KMS-11 (cell line): ENCODE measurements around the gene ABCB1.

Experiments used
- H2AFZ ChIP-seq: fragments of 200-600 bp; sonication (generic); 2 replicates; pipeline ENCODE4 v1.6.1; 2016; ENCODE audit warnings: antibody characterized with exemption, mixed run types, low read depth
- H3K27ac ChIP-seq: fragments of 200-600 bp; sonication (generic); 2 replicates; pipeline ENCODE4 v1.6.1; 2016; ENCODE audit warnings: mild to moderate bottlenecking, mixed run types
- H3K27me3 ChIP-seq: fragments of 200-600 bp; sonication (generic); 2 replicates; pipeline ENCODE4 v1.6.1; 2017; ENCODE audit warnings: mild to moderate bottlenecking, low read depth, mixed run types, moderate library complexity; ENCODE audit not compliant: insufficient read depth
- H3K36me3 ChIP-seq: fragments of 200-600 bp; sonication (generic); 2 replicates; pipeline ENCODE4 v1.6.1; 2017; ENCODE audit warnings: mild to moderate bottlenecking, mixed run types; ENCODE audit not compliant: insufficient read depth
- H3K4me1 ChIP-seq: fragments of 200-600 bp; sonication (generic); 2 replicates; pipeline ENCODE4 v1.6.1; 2016; ENCODE audit warnings: mild to moderate bottlenecking, low read depth, mixed run types; ENCODE audit not compliant: poor library complexity, severe bottlenecking
- H3K4me2 ChIP-seq: fragments of 200-600 bp; sonication (generic); 2 replicates; pipeline ENCODE4 v1.7.0; 2016; ENCODE audit warnings: mild to moderate bottlenecking, mixed run types
- H3K4me3 ChIP-seq: fragments of 200-600 bp; sonication (generic); IDR thresholded peaks from 2 replicates; pipeline ENCODE4 v1.6.1; 2017; ENCODE audit warnings: low read depth, low read length, mixed read lengths; ENCODE audit not compliant: insufficient read depth
- H3K79me2 ChIP-seq: fragments of 200-600 bp; sonication (generic); 2 replicates; pipeline ENCODE4 v1.6.1; 2016; ENCODE audit warnings: low read depth, mixed run types; ENCODE audit not compliant: insufficient read depth
- H3K9ac ChIP-seq: fragments of 200-600 bp; sonication (generic); 2 replicates; pipeline ENCODE4 v1.6.1; 2016; ENCODE audit warnings: mild to moderate bottlenecking, mixed run types
- H4K20me1 ChIP-seq: fragments of 200-600 bp; sonication (generic); 2 replicates; pipeline ENCODE4 v1.6.1; 2016; ENCODE audit warnings: mild to moderate bottlenecking, mixed run types; ENCODE audit not compliant: insufficient read depth
- CTCF ChIP-seq: fragments of 200-600 bp; sonication (generic); conservative IDR thresholded peaks from 2 replicates; pipeline ENCODE4 v1.6.1; 2017; ENCODE audit warnings: low read depth, mild to moderate bottlenecking, antibody characterized with exemption, low read length, moderate library complexity, mixed read lengths

The ABCB1 gene

DNA sequence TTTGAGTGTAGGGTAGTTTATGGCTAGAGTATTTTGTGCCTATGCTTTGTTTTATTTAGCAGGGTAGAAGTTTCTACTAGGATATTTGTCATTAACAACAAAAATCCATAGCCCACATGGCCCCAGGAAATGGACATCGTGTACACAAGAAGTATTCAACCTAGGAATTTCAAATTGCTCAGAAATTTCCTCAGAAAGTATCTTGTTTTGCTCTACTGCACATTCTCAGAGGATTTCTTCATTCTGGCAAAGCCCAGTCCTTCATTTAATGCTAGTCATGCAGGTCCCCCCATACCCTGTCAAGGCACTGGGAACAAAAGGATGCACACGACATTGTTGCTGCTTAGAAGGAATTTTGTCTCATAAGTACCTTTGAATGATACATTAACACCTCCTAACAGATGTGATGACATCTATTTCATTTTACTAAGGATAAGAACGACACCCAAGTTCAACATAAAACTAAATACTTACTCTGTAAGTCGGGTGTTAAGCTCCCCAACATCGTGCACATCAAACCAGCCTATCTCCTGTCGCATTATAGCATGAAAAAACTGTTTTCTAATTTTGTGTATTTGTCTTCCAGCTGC lies 34.3 kb downstream of the ABCB1 start:
- no peaks in the 10 kb centered on the region for H3K36me3 ChIP-seq
- H4K20me1 ChIP-seq: no peaks in the 10 kb centered on the region
- H3K9ac ChIP-seq: no peak overlapping the region
- H3K27me3 ChIP-seq: no peaks in the 10 kb centered on the region
- H3K79me2 ChIP-seq: no peaks in the 10 kb centered on the region
- no peak overlapping the region for H3K27ac ChIP-seq
- H3K4me3 ChIP-seq: no peak overlapping the region
- TF ChIP-seq CTCF: no peak
- no peak overlapping the region for H2AFZ ChIP-seq
- no peak overlapping the region for H3K4me2 ChIP-seq
- no peaks in the 10 kb centered on the region for H3K4me1 ChIP-seq

GRCh38 chr7:87565877-87566276 lies 34.8 kb downstream of the ABCB1 start:
- no peak for TF ChIP-seq CTCF

DNA sequence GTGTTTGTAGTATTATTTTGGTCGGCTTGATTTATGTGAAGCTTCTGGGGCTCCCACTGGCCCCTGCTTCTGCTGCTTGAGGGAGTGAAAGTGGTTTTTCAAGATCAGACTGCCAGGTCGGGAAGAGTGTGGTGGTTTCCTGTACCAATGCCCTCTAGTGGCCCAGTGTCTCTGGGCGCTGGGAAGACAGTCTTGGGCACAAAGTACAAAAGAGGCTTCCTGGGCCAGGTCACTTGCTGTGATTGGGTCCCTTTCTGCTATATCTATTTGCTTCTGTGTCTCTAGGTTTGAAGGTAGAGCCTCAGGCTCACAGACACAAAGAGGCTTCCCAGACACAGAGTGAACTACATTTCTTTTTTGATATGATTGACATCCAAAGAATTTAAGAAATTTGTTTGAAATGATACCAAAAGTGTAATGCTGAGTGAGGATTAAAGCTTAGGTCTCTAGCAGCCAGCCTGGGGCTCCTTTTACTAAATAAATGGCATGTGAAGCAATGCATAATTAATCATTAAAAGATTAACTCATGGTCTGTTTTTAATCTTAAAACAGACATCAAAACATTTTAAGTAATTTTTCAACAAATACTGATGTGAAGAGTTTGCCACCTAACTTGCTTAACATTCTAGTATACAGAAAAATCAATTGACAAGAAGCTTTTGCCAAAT lies 36.3 kb downstream of the ABCB1 start:
- H3K9ac ChIP-seq: no peak overlapping the region
- no peaks in the 10 kb centered on the region for H3K79me2 ChIP-seq
- H3K4me1 ChIP-seq: no peaks in the 10 kb centered on the region
- no peaks in the 10 kb centered on the region for H4K20me1 ChIP-seq
- H3K27ac ChIP-seq: no peak overlapping the region
- peak; percentile 69 for TF ChIP-seq CTCF
- H3K27me3 ChIP-seq: no peaks in the 10 kb centered on the region
- H3K4me2 ChIP-seq: no peak overlapping the region
- H2AFZ ChIP-seq: no peak overlapping the region
- no peaks in the 10 kb centered on the region for H3K36me3 ChIP-seq
- no peak overlapping the region for H3K4me3 ChIP-seq

More at GRCh38 chr7:87565877-87566276, 34.8 kb downstream of the ABCB1 start:
- H3K79me2 ChIP-seq: no peaks in the 10 kb centered on the region
- no peaks in the 10 kb centered on the region for H3K27me3 ChIP-seq
- no peaks in the 10 kb centered on the region for H3K36me3 ChIP-seq
- H3K4me2 ChIP-seq: no peak overlapping the region
- no peaks in the 10 kb centered on the region for H3K4me1 ChIP-seq
- H3K4me3 ChIP-seq: no peak overlapping the region
- H3K27ac ChIP-seq: no peak overlapping the region
- H4K20me1 ChIP-seq: no peaks in the 10 kb centered on the region
- H3K9ac ChIP-seq: no peak overlapping the region
- H2AFZ ChIP-seq: no peak overlapping the region

- Histone ChIP-seq H3K4me3 (no peak overlapping the region), H3K36me3 (no peaks in the 10 kb centered on the region), H3K9ac (no peak overlapping the region), H3K27ac (no peak overlapping the region), H3K79me2 (no peaks in the 10 kb centered on the region), H3K4me1 (no peaks in the 10 kb centered on the region), H2AFZ (no peak overlapping the region), H3K4me2 (no peak overlapping the region), H3K27me3 (no peaks in the 10 kb centered on the region), H4K20me1 (no peaks in the 10 kb centered on the region)
- TF ChIP-seq CTCF: no peak
These were observed 39.0 kb downstream of the ABCB1 start for GRCh38 chr7:87561702-87562101.
